LNCaP clone FGC (cell line): ENCODE data around the gene ANK3.

Experiments used
- DNase-seq: peaks from one replicate; pipeline ENCODE4 v3.0.0-alpha.2; 2011; ENCODE audit warnings: low read depth
- H3K4me3 ChIP-seq: 2 replicates; pipeline ENCODE4 v1.5.1; 2011; ENCODE audit warnings: mild to moderate bottlenecking, low read depth, low read length, control low read depth
- TF ChIP-seq, protein P1 (sequence below): IDR thresholded peaks from 2 replicates; pipeline ENCODE4 v1.5.1; 2012; ENCODE audit warnings: mild to moderate bottlenecking; ENCODE audit not compliant: control insufficient read depth, insufficient read depth; ENCODE audit errors: extremely low read depth

Gene ANK3

DNA sequence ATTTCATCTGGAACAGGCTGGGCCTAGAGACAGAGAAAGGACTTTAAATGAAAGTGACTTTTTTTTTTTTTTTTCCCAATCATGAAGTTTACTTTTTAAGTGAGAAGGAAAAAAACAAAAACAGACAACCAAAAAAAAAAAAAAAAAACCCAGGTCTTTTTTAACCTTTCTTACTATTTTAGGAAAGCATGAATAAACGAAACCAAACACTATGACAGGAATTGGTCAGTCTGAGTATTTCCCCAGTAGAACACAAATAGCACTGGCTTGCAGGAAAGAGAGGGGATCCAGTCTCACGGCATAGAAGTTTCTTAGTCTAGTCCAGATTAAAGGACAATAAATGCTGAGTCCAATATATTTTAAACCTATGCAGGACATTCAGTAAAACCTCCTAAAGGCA is 302.8 kb downstream of the ANK3 start:
- TF ChIP-seq, protein P1, sequence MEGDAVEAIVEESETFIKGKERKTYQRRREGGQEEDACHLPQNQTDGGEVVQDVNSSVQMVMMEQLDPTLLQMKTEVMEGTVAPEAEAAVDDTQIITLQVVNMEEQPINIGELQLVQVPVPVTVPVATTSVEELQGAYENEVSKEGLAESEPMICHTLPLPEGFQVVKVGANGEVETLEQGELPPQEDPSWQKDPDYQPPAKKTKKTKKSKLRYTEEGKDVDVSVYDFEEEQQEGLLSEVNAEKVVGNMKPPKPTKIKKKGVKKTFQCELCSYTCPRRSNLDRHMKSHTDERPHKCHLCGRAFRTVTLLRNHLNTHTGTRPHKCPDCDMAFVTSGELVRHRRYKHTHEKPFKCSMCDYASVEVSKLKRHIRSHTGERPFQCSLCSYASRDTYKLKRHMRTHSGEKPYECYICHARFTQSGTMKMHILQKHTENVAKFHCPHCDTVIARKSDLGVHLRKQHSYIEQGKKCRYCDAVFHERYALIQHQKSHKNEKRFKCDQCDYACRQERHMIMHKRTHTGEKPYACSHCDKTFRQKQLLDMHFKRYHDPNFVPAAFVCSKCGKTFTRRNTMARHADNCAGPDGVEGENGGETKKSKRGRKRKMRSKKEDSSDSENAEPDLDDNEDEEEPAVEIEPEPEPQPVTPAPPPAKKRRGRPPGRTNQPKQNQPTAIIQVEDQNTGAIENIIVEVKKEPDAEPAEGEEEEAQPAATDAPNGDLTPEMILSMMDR = no peak
- H3K4me3 ChIP-seq = no peak overlapping the region
- no peak for DNase-seq

GRCh38 chr10:60086421-60086820 is 303.3 kb downstream of the ANK3 start:
- TF ChIP-seq, protein P1 = no peak
- H3K4me3 ChIP-seq = no peak overlapping the region
- DNase-seq = peak; percentile 69

DNA sequence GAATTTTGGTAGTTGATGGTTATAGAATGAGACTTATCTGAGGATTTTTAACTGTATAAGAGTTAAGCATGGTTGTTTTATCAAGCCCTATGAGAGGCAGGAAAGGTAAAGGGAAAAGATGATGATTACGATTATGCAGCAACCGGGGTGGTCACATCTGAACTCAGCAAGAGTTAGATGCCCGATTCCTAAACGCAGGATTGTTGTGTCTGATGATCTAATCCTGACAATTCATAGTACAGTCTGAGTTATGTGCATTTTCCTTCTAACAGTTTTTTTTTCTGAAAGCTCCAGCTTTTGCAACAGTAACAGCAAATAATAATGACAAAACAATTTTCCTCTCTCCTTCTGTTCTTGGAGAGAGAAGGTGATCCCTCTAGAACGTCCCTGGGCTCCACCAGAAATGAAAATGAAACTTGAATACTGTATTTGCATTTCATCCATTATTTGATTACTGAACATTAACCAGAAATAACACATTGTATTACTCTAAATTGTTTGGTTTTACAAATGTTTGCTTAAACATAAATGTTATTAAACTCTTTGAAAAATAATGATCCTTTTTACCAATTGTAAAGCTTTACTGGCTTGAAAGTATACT is 306.8 kb downstream of the ANK3 start:
- no peak overlapping the region for H3K4me3 ChIP-seq
- TF ChIP-seq, protein P1 = no peak
- DNase-seq = no peak

DNA sequence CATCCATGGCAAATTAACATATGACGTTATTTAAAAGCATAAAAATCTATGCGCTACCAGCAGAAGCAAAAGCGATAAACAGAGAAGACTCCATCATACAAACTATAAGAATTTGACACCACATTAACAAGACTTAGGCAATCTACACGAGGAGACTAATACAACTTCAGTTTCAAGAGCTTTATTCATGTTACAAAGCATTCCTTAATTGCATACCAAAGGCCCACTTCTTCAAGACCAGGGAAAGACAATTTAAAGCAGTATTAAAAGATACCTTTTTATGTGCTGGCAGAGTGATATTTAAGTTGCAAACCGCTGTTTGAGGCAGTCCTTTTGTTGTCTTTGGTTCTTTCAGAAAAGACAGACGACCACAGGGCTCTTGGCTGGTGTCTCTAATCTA is 307.3 kb downstream of the ANK3 start:
- no peak for DNase-seq
- TF ChIP-seq, protein P1 = no peak
- H3K4me3 ChIP-seq = no peak overlapping the region

- no peak for DNase-seq
- TF ChIP-seq, protein P1 = no peak
- no peak overlapping the region for H3K4me3 ChIP-seq
Observed at GRCh38 chr10:60073781-60074656, 315.7 kb downstream of the ANK3 start.

DNA sequence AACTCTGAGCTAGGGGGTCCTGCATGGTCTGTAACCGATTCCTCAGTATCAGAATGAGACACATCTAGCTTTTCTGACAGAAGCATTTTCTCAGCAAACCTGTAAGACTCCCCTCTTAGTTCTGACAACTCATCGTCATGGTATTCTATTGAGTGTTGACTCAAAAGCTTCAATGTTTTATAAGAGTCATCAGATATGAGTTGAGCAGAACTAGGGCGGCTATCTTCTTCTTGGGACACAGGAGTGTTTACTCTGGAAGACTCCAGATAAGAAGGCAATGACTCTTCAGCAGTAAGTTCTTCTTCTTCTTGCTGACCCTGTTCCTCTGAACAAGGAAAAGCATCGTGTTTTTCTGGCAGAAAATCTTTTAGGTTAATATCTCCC is 316.3 kb downstream of the ANK3 start:
- TF ChIP-seq, protein P1 = no peak
- DNase-seq = no peak
- no peak overlapping the region for H3K4me3 ChIP-seq
